Stimulated activated CD8-positive, alpha-beta memory T cell treated with anti-CD3 and anti-CD28 coated beads, Interleukin-7, amount 100 ng/mL, for 4 hours (primary cell): ENCODE measurements around the gene AFTPH.

Experiments
- DNase-seq, 2 donors: peaks; one replicate each; pipeline ENCODE4 v3.0.0-alpha.2; 2020; ENCODE audit warnings: low read depth in 2 of 2

AFTPH gene

DNA sequence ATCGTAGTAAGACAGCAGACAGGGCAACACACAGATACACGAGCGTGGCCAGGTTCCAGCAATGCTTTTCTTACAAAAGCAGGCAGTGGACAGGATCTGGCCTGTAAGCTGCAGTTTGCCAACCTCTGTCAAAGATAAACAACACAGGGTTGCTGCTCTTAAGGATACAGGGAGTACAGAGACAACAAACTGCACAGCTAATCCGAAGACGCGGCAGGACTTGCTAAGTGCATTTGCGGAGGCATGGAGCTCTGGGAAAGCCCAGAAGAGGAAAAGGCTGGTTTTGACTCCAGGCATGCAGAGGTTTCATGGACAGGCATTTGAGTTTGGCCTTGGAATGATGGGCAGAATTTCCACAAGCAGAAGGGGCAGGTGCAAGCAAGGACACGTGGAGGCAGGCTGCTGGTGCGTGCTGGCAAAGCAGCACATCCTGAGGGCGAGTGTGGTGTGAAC, 105.2 kb downstream of the AFTPH start:
- DNase-seq = no peak

DNA sequence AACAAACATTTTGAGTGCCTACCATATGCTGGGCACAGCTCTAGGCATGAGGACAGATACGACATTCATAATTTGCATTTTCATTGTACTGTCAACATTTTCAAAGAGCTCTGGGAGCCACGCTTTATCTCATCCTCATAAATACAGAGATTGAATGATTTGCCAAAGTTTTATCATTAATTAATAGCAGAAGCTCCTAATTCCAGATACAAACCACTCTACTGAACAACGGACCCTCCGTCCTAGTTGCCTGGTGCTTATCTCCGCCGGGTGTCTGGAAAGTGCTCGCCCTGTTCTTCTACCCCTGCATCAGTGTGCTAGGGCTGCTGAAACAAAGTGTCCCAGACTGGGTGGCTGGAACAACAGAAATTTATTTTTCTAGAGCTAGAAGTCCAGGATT, 105.7 kb downstream of the AFTPH start:
- no peak for DNase-seq

DNA sequence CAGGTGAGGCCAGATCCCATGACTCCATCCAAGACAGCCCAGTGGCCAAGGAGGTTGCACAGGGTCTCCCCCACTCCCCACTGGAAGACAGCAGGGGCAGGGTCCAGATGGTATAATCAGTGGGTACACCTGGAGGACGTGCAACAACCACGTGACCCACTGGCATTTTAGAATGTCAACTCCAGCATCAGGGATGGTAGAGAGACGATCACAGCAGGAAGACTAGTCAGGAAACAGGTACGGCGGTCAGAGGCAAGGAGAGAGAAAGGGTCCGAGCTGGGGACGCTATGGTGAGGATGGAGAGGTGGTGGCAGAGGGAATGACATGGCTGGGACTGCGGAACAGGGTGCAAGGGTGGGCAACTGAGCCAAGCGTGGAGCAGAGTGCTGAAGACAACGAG, 106.6 kb downstream of the AFTPH start:
- DNase-seq = no peak

DNA sequence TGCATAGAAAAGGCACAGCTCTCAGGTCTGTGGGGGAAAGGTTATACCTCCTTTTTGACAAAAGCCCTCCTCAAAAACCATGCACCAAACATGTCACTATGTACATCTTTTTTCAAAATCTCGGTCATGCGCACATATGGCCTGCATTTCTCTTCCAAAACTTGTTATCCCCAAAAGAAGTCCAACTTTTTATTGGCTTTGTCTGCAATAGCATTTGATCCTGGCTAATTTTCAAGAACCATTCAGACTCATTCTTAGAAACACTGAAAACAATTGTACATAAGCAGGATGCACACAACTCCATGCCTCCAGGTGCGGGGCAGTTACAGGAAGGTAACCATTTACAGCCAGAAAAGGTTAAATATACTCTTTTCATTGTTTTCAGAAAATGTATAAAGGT, 107.6 kb downstream of the AFTPH start:
- DNase-seq = no peak

DNA sequence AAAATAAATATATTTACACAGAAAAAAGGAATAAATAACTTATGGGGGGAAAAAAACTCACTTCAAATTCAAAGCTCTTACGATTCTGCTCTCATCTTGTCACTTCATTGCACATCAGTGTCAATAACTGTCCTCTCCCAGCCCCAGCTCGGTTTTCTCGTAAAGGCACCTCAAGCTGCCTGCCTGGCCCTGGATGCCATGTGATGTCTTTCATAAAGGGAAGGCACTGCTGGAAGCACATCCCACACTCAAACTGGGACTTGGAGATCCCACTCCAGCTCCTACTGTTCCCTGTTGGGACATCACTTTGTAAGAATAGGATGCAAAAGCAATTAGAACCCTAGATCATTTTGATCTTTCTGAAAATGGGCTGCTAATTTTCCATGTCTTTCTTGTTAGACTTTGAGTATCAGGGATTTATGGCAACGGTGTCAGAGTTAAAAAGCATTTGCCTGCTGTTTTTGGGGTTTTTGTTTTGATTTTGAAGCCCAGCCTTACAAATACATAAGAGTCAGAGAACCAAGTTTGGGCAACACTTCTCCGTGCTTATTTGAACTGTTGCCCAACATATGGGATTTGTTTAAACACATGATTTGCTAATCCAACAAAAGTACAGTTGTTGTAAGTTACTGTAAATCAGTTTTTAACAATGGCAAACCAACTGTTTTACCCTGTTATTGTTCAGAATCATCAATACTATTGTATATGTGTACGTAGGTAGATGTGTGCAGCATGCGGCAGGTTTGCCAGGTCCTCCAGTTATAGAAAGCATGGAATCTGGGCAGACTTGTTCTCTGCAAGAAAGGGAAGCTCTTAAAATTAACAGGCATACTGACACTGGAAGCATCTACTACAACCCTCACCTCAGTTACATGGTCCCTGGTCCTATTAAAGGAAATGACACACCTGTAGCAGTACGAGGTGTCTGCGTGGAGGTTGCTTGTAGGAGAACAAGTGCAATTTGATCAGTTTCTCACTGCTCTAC, 109.0 kb downstream of the AFTPH start:
- no peak for DNase-seq

- no peak for DNase-seq
Measured at GRCh38 chr2:64634345-64635267, 110.5 kb downstream of the AFTPH start.

DNA sequence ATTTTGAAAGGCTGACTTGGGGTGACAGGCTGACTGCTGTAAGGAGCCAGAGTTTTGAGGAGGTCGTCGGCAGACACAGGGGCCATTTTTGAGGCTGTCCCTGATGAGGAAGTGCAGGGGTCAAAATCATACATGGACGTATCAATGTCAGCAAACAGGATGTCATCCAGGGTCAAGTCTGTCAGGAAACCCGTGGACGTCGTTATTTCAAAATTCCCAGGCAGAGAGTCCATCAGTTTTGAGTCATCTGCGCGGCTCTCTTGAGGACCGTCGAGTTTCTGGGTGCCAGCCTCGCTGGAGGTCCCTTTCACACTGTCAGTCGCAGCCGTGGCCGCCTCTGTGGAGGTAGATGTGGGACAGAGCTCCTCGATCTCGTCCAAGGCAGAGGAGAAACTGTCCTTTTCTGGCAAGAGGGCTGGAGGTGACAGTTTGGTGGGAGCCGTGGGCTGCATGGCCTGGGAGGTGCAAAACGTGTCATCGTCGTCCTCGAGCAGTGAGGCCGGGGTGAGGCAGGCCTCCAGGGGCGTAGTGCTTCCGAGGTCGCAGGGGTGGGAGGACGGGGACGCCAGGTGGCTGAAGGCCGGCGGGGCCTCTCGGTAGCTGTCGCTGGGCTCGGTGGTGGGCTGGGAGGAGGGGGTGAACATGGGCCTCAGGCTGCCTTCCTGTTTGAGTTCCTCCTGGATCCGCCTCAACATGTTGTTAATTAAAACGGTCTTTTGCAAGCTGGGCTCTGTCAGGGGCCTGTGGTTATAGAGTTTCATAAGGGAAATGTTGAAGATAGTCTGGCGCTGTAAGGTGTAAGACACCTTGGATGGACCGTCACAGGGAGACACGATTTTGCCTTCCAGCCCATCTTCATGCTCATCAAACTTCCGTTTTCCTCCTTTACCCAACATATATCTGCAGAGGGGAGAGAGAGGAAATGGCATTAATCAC, 112.1 kb downstream of the AFTPH start:
- DNase-seq = no peak

- DNase-seq = no peak
Measured at GRCh38 chr2:64637000-64637635, 113.0 kb downstream of the AFTPH start.

GRCh38 chr2:64637931-64638330, 113.8 kb downstream of the AFTPH start:
- DNase-seq = no peak

DNA sequence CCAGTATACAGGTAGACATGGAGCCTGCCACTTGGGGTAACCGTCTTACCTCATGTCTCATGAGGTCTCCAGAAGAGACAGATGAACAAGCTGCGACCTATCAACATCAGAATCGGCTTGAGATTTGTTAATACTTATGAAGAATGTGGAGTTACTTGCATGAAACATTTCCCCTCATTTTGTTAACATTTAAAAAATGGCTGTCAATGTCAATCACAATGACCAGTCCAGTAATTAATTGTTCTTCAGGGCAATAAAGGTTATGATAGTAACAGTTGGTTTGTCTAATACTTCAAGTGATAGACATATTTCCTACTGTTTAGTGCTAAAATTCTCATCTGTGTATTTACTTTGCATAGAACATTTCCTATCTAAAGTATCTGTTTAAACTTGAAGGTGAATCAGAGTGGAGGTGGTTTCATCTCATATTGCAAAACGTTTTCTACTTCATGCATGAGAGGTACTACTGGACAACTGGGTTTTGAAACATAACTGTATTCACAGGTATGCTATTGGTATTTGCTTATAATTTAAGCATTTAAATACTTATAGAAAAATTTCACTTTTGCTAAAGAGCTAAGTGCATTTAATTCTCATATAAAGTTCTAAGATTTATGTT, 114.5 kb downstream of the AFTPH start:
- DNase-seq = no peak

- DNase-seq = no peak
Measured at GRCh38 chr2:64639691-64640090, 115.6 kb downstream of the AFTPH start.

- DNase-seq = no peak
Measured at GRCh38 chr2:64640153-64641044, 116.3 kb downstream of the AFTPH start.

GRCh38 chr2:64641599-64641998, 117.5 kb downstream of the AFTPH start:
- DNase-seq = no peak
